Activated B cell treated with CpG ODN at 0.5 μM for 24 hours (primary cell): ENCODE data around the gene BCAS3. TPM values are rescaled to one million over a fixed set of nuclear protein-coding genes. Genes with fewer than 3 reads are reported as not detected.

ENCODE experiments used
- ATAC-seq: fragments of 200-7000 bp; cut with Tn5 transposase; one replicate; pipeline ENCODE4 v1.10.0; 2021; ENCODE audit warnings: low read depth, mild to moderate bottlenecking, moderate library complexity
- CTCF ChIA-PET: fragments of 350-600 bp; sonication (Branson Sonifier 250); formaldehyde crosslinking; loops from one replicate; lab custom pipeline; 2021; ENCODE audit warnings: antibody characterized with exemption; lab: Charles Lee
- POLR2A ChIA-PET: fragments of 350-600 bp; sonication (Branson Sonifier 250); formaldehyde crosslinking; loops from one replicate; lab custom pipeline; 2021; ENCODE audit warnings: antibody characterized with exemption; lab: Charles Lee
- DNase-seq: peaks from one replicate; pipeline ENCODE4 v3.0.0; 2022
- H3K27ac Mint-ChIP-seq: one replicate; pipeline ENCODE4 v1.8.0; 2020; ENCODE audit warnings: mixed read lengths
- H3K27me3 Mint-ChIP-seq: one replicate; pipeline ENCODE4 v1.8.0; 2021; ENCODE audit warnings: mixed read lengths
- H3K36me3 Mint-ChIP-seq: one replicate; pipeline ENCODE4 v1.8.0; 2021; ENCODE audit warnings: low read depth, mixed read lengths
- H3K4me1 Mint-ChIP-seq: one replicate; pipeline ENCODE4 v1.8.0; 2021; ENCODE audit warnings: mixed read lengths
- H3K4me3 Mint-ChIP-seq: one replicate; pipeline ENCODE4 v1.8.0; 2020; ENCODE audit warnings: mild to moderate bottlenecking, mixed read lengths
- H3K9me3 Mint-ChIP-seq: one replicate; pipeline ENCODE4 v1.8.0; 2020; ENCODE audit warnings: mixed read lengths
- CTCF ChIP-seq: fragments of 200-600 bp; IDR thresholded peaks from one replicate; pipeline ENCODE4 v1.8.0; 2022; ENCODE audit warnings: antibody characterized with exemption, mild to moderate bottlenecking
- intact Hi-C: fragments of 100-400 bp; cut with micrococcal nuclease; formaldehyde crosslinking; loops from one replicate; pipeline ENCODE4 v1.15.1; 2024
- total RNA-seq: library from RNA; stranded (reverse); gene quantifications from 2 replicates; pipeline ENCODE4 v1.2.3, GENCODE V29; 2022

The BCAS3 gene
- total RNA-seq, 1 donor from 2014 or later: 37.5 TPM

GRCh38 chr17:61159221-61159814 lies 481.7 kb downstream of the BCAS3 start:
- POLR2A ChIA-PET: no interaction called here

GRCh38 chr17:61160204-61160603 lies 482.6 kb downstream of the BCAS3 start:
- ChIA-PET POLR2A (no interaction called here), CTCF (no interaction called here)
- Mint-ChIP-seq H3K4me1 (peaks cover 5% of the 10 kb centered on the region), H3K27me3 (no peaks in the 10 kb centered on the region), H3K27ac (no peak overlapping the region), H3K36me3 (peaks cover 7% of the 10 kb centered on the region), H3K4me3 (no peak overlapping the region), H3K9me3 (peaks cover 6% of the 10 kb centered on the region)
- TF ChIP-seq CTCF: no peak
- ATAC-seq: no peak
- intact Hi-C loops: no loop called here
- no peak for DNase-seq

More at GRCh38 chr17:61159221-61159814, 481.7 kb downstream of the BCAS3 start:
- Mint-ChIP-seq H3K9me3 (peaks cover 1% of the 10 kb centered on the region), H3K36me3 (peaks cover under 1% of the 10 kb centered on the region), H3K27ac (no peak overlapping the region), H3K4me3 (no peak overlapping the region), H3K27me3 (no peaks in the 10 kb centered on the region), H3K4me1 (peaks cover 5% of the 10 kb centered on the region)
- CTCF ChIA-PET: no interaction called here
- DNase-seq (no peak), ATAC-seq (no peak)
- TF ChIP-seq CTCF: no peak
- intact Hi-C loops: no loop called here

- ATAC-seq (no peak), DNase-seq (no peak)
- CTCF ChIA-PET: no interaction called here
- peaks cover 6% of the 10 kb centered on the region for H3K9me3 Mint-ChIP-seq
- POLR2A ChIA-PET: no interaction called here
- intact Hi-C loops: no loop called here
- H3K36me3 Mint-ChIP-seq: peaks cover 7% of the 10 kb centered on the region
- peaks cover 5% of the 10 kb centered on the region for H3K4me1 Mint-ChIP-seq
- no peak for TF ChIP-seq CTCF
- no peak overlapping the region for H3K4me3 Mint-ChIP-seq
- no peak overlapping the region for H3K27ac Mint-ChIP-seq
- H3K27me3 Mint-ChIP-seq: no peaks in the 10 kb centered on the region
Observed at GRCh38 chr17:61160789-61161445, 483.3 kb downstream of the BCAS3 start.

GRCh38 chr17:61161615-61162134 lies 484.0 kb downstream of the BCAS3 start:
- ATAC-seq (no peak), DNase-seq (no peak)
- POLR2A ChIA-PET: no interaction called here
- H3K27me3 Mint-ChIP-seq: no peaks in the 10 kb centered on the region
- no peak overlapping the region for H3K27ac Mint-ChIP-seq
- no peak for TF ChIP-seq CTCF
- intact Hi-C loops: no loop called here
- H3K36me3 Mint-ChIP-seq: peaks cover 7% of the 10 kb centered on the region
- CTCF ChIA-PET: no interaction called here
- H3K4me1 Mint-ChIP-seq: peaks cover 5% of the 10 kb centered on the region
- peaks cover 6% of the 10 kb centered on the region for H3K9me3 Mint-ChIP-seq
- H3K4me3 Mint-ChIP-seq: no peak overlapping the region

- H3K27ac Mint-ChIP-seq: no peak overlapping the region
- intact Hi-C loops: no loop called here
- H3K4me1 Mint-ChIP-seq: no peaks in the 10 kb centered on the region
- H3K9me3 Mint-ChIP-seq: peaks cover 6% of the 10 kb centered on the region
- no peak for TF ChIP-seq CTCF
- ATAC-seq (no peak), DNase-seq (no peak)
- no peaks in the 10 kb centered on the region for H3K27me3 Mint-ChIP-seq
- CTCF ChIA-PET: no interaction called here
- POLR2A ChIA-PET: no interaction called here
- H3K4me3 Mint-ChIP-seq: no peak overlapping the region
- peaks cover 7% of the 10 kb centered on the region for H3K36me3 Mint-ChIP-seq
Observed at GRCh38 chr17:61164517-61164916, 486.9 kb downstream of the BCAS3 start.
